Left colon (tissue), 2 donors: ENCODE measurements around the gene ZBTB11. TPM values are rescaled to one million over a fixed set of nuclear protein-coding genes. Genes with fewer than 3 reads are reported as not detected.
"Not testable (repeated sequence)": the region's sequence is repeated elsewhere in the genome, so short reads cannot be mapped to it uniquely, and the experiment has no call there.

Source experiments
- ATAC-seq: fragments of 200-7000 bp; cut with Tn5 transposase; one replicate; pipeline ENCODE4 v1.9.1; 2020; ENCODE audit warnings: mild to moderate bottlenecking, moderate library complexity
- DNase-seq, 2 donors: peaks; one replicate each; pipeline ENCODE4 v3.0.0-alpha.2; 2020
- intact Hi-C, 2 donors: fragments of 100-400 bp; cut with DNase I in 1 of 2; cut with micrococcal nuclease in 1 of 2; formaldehyde crosslinking; loops; one replicate each; pipeline versions ENCODE4 v1.11.2 to v1.14.0; 2022; cut with DNase I, micrococcal nuclease
- total RNA-seq, 2 donors: library from RNA; stranded (reverse); fragmentation: NEBNext Ultra II Directional; extraction: Animal tissue kit (Norgen Biotek cat#: 25700); gene quantifications; one replicate each; pipeline ENCODE4 v1.2.1, GENCODE V29; 2021
- donor health status: DM: no; HTN: no; CAD: no.
- donor health status: DM: yes; HTN: yes; CAD: no.

Gene ZBTB11
- total RNA-seq, 2 donors from 2014 or later, result 11.5 to 13.2 TPM

GRCh38 chr3:101693540-101693939 is 16.6 kb upstream of the ZBTB11 start:
- DNase-seq (peak in 1 of 2 donors; percentile 30), ATAC-seq (peak; percentile 67)
- intact Hi-C loops, result not testable (repeated sequence)

DNA sequence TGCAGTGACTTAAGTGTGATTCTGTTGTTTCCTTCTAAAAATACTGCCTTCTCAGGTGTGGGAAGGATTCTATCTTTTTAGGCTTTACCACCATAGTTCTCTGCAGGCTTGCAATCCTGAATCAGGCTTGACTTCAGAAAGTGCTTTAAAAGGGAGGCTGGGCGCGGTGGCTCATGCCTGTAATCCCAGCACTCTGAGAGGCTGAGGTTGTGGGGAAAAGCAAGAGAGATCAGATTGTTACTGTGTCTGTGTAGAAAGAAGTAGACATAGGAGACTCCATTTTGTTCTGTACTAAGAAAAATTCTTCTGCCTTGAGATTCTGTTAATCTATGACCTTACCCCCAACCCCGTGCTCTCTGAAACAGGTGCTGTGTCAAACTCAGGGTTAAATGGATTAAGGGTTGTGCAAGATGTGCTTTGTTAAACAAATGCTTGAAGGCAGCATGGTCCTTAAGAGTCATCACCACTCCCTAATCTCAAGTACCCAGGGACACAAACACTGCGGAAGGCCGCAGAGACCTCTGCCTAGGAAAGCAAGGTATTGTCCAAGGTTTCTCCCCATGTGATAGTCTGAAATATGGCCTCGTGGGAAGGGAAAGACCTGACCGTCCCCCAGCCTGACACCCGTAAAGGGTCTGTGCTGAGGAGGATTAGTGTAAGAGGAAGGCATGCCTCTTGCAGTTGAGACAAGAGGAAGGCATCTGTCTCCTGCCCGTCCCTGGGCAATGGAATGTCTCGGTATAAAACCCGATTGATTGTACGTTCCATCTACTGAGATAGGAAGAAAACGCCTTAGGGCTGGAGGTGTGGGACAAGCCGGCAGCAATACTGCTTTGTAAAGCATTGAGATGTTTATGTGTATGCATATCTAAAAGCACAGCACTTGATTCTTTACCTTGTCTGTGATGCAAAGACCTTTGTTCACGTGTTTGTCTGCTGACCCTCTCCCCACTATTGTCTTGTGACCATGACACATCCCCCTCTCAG is 15.0 kb upstream of the ZBTB11 start:
- DNase-seq, intact Hi-C loops, ATAC-seq: not testable (repeated sequence)

GRCh38 chr3:101690972-101691371 is 14.0 kb upstream of the ZBTB11 start:
- intact Hi-C loops, result no loop called here
- ATAC-seq (no peak), DNase-seq (no peak)

GRCh38 chr3:101689286-101689685 is 12.4 kb upstream of the ZBTB11 start:
- intact Hi-C loops, result no loop called here
- DNase-seq (no peak), ATAC-seq (no peak)

DNA sequence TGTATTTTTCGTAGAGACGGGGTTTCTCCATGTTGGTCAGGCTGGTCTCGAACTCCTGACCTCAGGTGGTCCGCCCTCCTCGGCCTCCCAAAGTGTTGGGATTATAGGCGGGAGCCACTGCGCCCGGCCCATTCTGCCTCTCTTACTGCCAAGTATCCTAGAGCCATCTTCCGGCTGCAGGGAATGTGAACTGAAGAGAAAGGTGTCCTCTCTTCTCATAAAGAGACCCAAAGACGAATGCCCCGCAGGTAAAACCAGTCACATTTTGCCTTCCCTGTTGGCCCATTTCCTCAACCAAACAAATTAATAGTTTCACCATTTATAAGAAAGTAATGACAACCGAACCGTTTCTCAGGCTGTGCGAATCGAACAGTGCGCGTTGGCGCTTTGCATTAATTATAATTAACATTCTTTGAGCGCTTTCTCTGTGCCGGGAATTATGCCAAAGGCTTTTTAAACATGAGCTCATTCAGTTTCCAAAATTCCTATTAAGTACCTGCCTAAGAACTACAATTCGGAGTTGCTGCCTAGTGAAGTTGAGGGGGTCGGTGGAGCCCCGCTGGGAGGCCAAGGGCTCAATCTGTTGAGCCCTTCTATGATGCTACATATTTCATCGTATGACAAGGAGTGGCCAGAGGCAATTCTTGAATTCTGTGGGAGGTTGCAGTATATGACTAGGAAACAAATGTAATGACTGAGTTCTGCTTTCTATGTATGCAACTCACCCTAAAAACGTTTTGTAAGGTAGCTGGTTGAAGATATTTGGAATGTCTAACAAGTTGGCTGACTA is 10.4 kb upstream of the ZBTB11 start:
- ATAC-seq, result peak; percentile 10

GRCh38 chr3:101685870-101686307 is 9.0 kb upstream of the ZBTB11 start:
- DNase-seq (no peak), ATAC-seq (peak; percentile 46)
- intact Hi-C loops, result no loop called here

More for the DNA sequence above, 10.4 kb upstream of the ZBTB11 start:
- DNase-seq, result peak in 1 of 2 donors; percentile 32
- intact Hi-C loops, result no loop called here

- ATAC-seq, result no peak
- DNase-seq, result no peak
- intact Hi-C loops, result no loop called here
These were observed 8.1 kb upstream of the ZBTB11 start for GRCh38 chr3:101685050-101685400.

DNA sequence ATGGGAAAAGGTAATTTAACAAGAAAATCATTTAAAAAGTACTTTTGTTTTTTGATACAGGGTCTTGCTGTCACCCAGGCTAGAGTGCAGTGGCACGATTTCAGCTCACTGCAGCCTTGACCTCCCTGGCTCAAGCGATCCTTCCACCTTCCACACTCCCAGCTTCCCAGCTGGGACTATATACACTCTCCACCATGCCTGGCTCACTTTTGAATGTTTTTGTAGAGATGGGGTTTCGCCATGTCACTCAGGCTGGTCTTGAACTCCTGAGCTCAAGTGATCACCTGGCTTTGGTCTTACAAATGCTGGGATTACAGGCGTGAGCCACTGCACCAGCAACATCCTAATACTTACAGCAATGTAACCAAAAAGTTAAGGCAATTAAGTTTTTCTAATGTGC is 3.5 kb upstream of the ZBTB11 start:
- intact Hi-C loops, result no loop called here
- DNase-seq (no peak), ATAC-seq (no peak)

GRCh38 chr3:101678837-101679236 is 1.9 kb upstream of the ZBTB11 start:
- not testable (repeated sequence) for DNase-seq, ATAC-seq
- intact Hi-C loops, result loop anchor here in 1 of 2 donors (10.0 kb wide), 1 partner anchor 104 kb away; the partner anchor contains the start of gene PCNP

- ATAC-seq (no peak), DNase-seq (peak in 1 of 2 donors; percentile 46)
- intact Hi-C loops, result loop anchor here in 1 of 2 donors (10.0 kb wide), 1 partner anchor 103 kb away; the partner anchor contains the start of gene PCNP
These were observed 729 bp upstream of the ZBTB11 start for GRCh38 chr3:101677436-101678286.

DNA sequence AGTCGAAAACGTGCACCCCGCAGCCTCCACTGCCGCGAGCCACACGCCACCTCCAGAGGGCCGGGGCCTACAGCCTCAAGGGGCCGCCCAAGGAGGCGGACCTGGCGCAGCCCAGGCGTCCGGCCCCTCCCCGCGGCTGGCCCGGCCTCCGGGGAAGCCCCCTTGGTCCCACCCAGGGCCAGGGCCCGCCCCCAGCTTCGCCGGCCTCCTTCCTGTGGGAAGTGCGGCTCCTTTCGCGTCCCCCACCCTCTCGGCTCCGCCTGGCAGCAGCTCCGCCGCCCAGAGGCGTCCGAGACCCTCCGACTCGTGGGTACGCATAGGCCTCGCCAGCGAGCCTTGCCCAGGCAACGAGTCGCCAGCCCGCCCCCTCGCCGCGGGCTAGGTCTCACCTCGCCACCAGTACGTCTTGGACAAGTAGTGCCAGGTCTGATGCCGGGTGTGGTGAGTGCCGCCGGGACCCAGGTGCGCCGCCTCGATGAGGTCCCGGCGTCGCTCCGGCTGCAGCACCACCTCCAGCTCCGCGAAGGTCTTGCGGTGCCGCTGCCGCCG is 642 bp downstream of the ZBTB11 start:
- DNase-seq, result peak; percentile 96 to 97
- peak; percentile 91 for ATAC-seq
- intact Hi-C loops, result loop anchor here in 1 of 2 donors (10.0 kb wide), 1 partner anchor 101 kb away; the partner anchor contains the start of gene PCNP

- intact Hi-C loops, result loop anchor here in 1 of 2 donors (10.0 kb wide), 1 partner anchor 101 kb away; the partner anchor contains the start of gene PCNP
- no peak for ATAC-seq
- DNase-seq, result peak; percentile 53 to 61
These were observed 1.2 kb downstream of the ZBTB11 start for GRCh38 chr3:101675709-101676215.

DNA sequence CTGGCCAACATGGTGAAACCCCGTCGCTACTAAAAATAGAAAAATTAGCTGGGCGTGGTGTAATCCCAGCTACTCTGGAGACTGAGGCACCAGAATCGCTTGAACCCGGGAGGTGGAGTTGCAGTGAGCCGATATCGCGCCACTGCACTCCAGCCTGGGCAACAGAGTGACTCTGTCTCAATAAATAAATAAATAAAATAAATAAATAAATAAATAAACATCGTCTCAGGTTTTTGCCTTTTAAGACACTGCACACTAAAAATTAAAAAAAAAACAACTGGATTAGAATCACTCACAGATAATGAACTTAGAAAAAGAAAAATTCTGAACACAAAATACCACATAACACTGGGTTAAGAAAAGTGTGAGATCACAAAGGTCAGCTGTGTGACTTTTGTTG is 2.4 kb downstream of the ZBTB11 start:
- intact Hi-C loops, result loop anchor here in 1 of 2 donors (10.0 kb wide), 1 partner anchor 100 kb away; the partner anchor contains the start of gene PCNP
- ATAC-seq, result no peak
- no peak for DNase-seq

DNA sequence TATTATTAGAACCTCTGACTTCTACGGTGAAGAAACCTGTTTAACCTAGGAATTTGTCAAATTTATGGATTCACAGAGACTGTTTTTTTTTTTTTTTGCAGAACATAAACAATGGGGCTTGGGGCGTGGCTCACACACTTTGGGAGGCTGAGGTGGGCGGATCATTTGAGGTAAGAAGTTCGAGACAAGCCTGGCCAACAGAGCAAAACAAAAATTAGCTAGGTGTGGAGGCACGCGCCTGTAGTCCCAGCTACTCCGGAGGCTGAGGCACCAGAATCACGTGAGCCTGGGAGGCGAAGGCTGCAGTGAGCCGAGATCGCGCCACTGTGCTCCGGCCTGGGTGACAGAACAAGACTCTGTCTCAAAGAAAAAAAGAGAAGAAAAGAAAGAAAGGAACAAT is 3.0 kb downstream of the ZBTB11 start:
- DNase-seq (no peak), ATAC-seq (no peak)
- intact Hi-C loops, result loop anchor here in 1 of 2 donors (10.0 kb wide), 1 partner anchor 99 kb away; the partner anchor contains the start of gene PCNP

GRCh38 chr3:101671014-101671413 is 5.9 kb downstream of the ZBTB11 start:
- intact Hi-C loops, result loop anchor here in 1 of 2 donors (10.0 kb wide), 1 partner anchor 96 kb away; the partner anchor contains the start of gene PCNP
- ATAC-seq (no peak), DNase-seq (no peak)

GRCh38 chr3:101667844-101668243 is 9.1 kb downstream of the ZBTB11 start:
- DNase-seq (no peak), ATAC-seq (no peak)
- intact Hi-C loops, result no loop called here

GRCh38 chr3:101667331-101667730 is 9.6 kb downstream of the ZBTB11 start:
- DNase-seq (no peak), ATAC-seq (no peak)
- intact Hi-C loops, result no loop called here

DNA sequence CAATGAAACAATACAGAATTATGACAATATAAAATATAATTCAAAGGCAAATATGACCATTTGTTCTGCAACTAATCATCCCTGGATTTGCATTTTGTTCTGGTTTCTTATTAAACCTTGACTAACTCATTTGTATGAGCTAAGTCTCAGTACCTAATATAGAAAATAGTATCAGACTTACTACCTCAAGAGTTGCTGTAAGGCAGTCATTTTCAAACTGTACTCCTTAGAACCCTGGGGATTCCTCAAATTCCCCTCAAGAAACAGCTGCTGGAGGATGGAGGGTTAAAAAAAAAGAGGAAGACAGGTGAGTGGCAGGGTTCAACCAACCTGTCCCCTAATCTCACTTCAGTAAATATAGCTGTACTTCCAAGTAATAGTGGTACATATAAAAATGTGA is 11.1 kb downstream of the ZBTB11 start:
- ATAC-seq, result no peak
- DNase-seq, result no peak
- intact Hi-C loops, result no loop called here
